ENCODE measurements around the gene SGCA. TPM values are rescaled to one million over a fixed set of nuclear protein-coding genes. Genes with fewer than 3 reads are reported as not detected.

Gene SGCA
- total and polyA plus RNA-seq, 2 of the 8 experiments (the other 6 are each of a cell fraction or from before 2014, with no cell fraction given), result 0.12 TPM; not detected in 1

- Histone ChIP-seq H3K9ac (replicated peaks in 1 of 4; ENCODE audit: extremely low read depth in 1 of 4, low read depth in 3 of 4, low read length in 3 of 4) (no peak overlapping the region), H4K20me1 (replicated peaks in 1 of 2; ENCODE audit: control insufficient read depth in 1 of 2, insufficient read depth in 2 of 2, low read length in 2 of 2) (peaks cover 1 to 4% of the 10 kb centered on the region in 2 experiments), H3K4ac (replicated peaks; ENCODE audit: insufficient read length, low read depth, low read length) (no peak overlapping the region), H4K5ac (ENCODE audit: insufficient read length, low read depth, low read length) (no peak overlapping the region), H2AFZ (ENCODE audit: low read length) (no peak overlapping the region), H3K23ac (ENCODE audit: insufficient read length) (no peak overlapping the region), H3K27me3 (replicated peaks in 1 of 4; ENCODE audit: control insufficient read depth in 3 of 4, extremely low read depth in 1 of 4, insufficient read depth in 3 of 4, low read length in 3 of 4) (no peaks in the 10 kb centered on the region), H3K56ac (replicated peaks; ENCODE audit: insufficient read length, low read depth, low read length) (no peak overlapping the region), H3K4me1 (replicated peaks in 1 of 4; ENCODE audit: control insufficient read depth in 3 of 4, insufficient read depth in 4 of 4, low read length in 3 of 4) (peaks cover 0 to 18% (median 3%) of the 10 kb centered on the region in 4 experiments; a peak in 4 of 7 replicates), H3K36me3 (ENCODE audit: control insufficient read depth in 2 of 4, insufficient read depth in 4 of 4, low read length in 3 of 4) (peaks cover 5 to 54% (median 24%) of the 10 kb centered on the region in 4 experiments; a peak in 5 of 8 replicates), H2BK5ac (ENCODE audit: low read depth, low read length) (no peak overlapping the region), H3K79me2 (ENCODE audit: control insufficient read depth in 1 of 2, insufficient read depth in 2 of 2, low read length in 2 of 2) (no peaks in the 10 kb centered on the region), H3K23me2 (ENCODE audit: low read depth, low read length) (no peaks in the 10 kb centered on the region), H2BK120ac (replicated peaks; ENCODE audit: low read depth, low read length) (no peak overlapping the region), H3K4me3 (ENCODE audit: extremely low read depth in 1 of 4, insufficient read depth in 2 of 4, low read depth in 3 of 4, low read length in 4 of 4) (no peak overlapping the region), H3K4me2 (ENCODE audit: insufficient read depth in 1 of 2, low read depth in 2 of 2, low read length in 2 of 2) (no peak overlapping the region), H3K27ac (ENCODE audit: low read depth, low read length) (no peak overlapping the region), H2AK5ac (ENCODE audit: low read depth, low read length) (no peak overlapping the region), H3K79me1 (ENCODE audit: low read depth, low read length) (no peaks in the 10 kb centered on the region), H3K9me3 (ENCODE audit: insufficient read depth in 2 of 2, low read depth in 1 of 2, low read length in 1 of 2) (no peaks in the 10 kb centered on the region), H4K91ac (replicated peaks; ENCODE audit: insufficient read length, low read length) (no peak overlapping the region), H2BK15ac (ENCODE audit: low read length) (no peak overlapping the region), H3K14ac (ENCODE audit: insufficient read length) (no peak overlapping the region), H2BK12ac (ENCODE audit: low read depth, low read length) (no peak overlapping the region), H4K8ac (ENCODE audit: extremely low read depth, insufficient read depth, low read length) (no peak overlapping the region), H2BK20ac (ENCODE audit: low read length) (no peak overlapping the region), H3K18ac (ENCODE audit: extremely low read depth, low read length) (no peak overlapping the region)
- 94% methylated on average over 24 of the region's 24 CpGs; no CpG with 5 or more reads in 1 of the 2 experiments for WGBS, 2 experiments (ENCODE audit: extremely low coverage in 1 of 2, insufficient coverage in 1 of 2, insufficient read length in 1 of 2, insufficient replicate concordance in 2 of 2, low coverage in 1 of 2, low lambda C conversion rate in 2 of 2, missing lambda C conversion rate in 1 of 2)
- CTCF ChIA-PET (ENCODE audit: partially characterized antibody), result interaction anchor here (1.2 to 2.8 kb wide), 7 partner anchors 10 to 107 kb away, joined by 3 to 19 read pairs (median 9); partner anchors contain the start of gene COL1A1
- FAIRE-seq, result no peak
- DNase-seq (ENCODE audit: low read depth in 1 of 2, low spot score in 2 of 2), result no peak
- POLR2A ChIA-PET (ENCODE audit: partially characterized antibody), result interaction anchor here (0.5 to 1.8 kb wide), 3 partner anchors 9 to 476 kb away, joined by 3 to 5 read pairs (median 3); no protein-coding TSS in a partner anchor
- no peak for TF ChIP-seq ASH2L (IDR thresholded peaks at IDR 0.05; ENCODE audit: low read length)
- no peak for TF ChIP-seq ATF3 (IDR thresholded peaks at IDR 0.05; ENCODE audit: insufficient read depth, low read depth, low read length)
- no peak for TF ChIP-seq JUN (IDR thresholded peaks at IDR 0.05; ENCODE audit: low read depth, low read length)
- no peak for TF ChIP-seq CTCF (IDR thresholded peaks at IDR 0.05; ENCODE audit: control extremely low read depth in 1 of 3, insufficient read depth in 1 of 3, low read depth in 1 of 3, low read length in 3 of 3)
- TF ChIP-seq SIX5 (IDR thresholded peaks at IDR 0.05; ENCODE audit: low read depth, low read length), result no peak
- no peak for TF ChIP-seq TCF12 (IDR thresholded peaks at IDR 0.05; ENCODE audit: low read depth, low read length)
- no peak for TF ChIP-seq NANOG (IDR thresholded peaks at IDR 0.05; ENCODE audit: insufficient read depth, low read depth, low read length, poor library complexity, severe bottlenecking)
- no peak for TF ChIP-seq CTBP2 (IDR thresholded peaks at IDR 0.05; ENCODE audit: borderline replicate concordance, insufficient read depth, insufficient read length, low read length)
- no peak for TF ChIP-seq POU5F1 (IDR thresholded peaks at IDR 0.05; ENCODE audit: low read depth, low read length)
Measured at GRCh38 chr17:50186661-50187393, 21.0 kb downstream of the SGCA start.
